B cell (primary cell): ENCODE data around the gene NDUFB7. TPM values are rescaled to one million over a fixed set of nuclear protein-coding genes. Genes with fewer than 3 reads are reported as not detected.
"Not testable (repeated sequence)": the region's sequence is repeated elsewhere in the genome, so short reads cannot be mapped to it uniquely, and the experiment has no call there.

Experiments
- ATAC-seq: fragments of 200-7000 bp; cut with Tn5 transposase; one replicate; pipeline ENCODE4 v1.10.0; 2021; ENCODE audit warnings: low read depth, mild to moderate bottlenecking, moderate number of reproducible peaks, moderate library complexity
- CTCF ChIA-PET: fragments of 350-600 bp; sonication (Branson Sonifier 250); formaldehyde crosslinking; loops from one replicate; lab custom pipeline; 2021; ENCODE audit warnings: antibody characterized with exemption, inconsistent platforms; lab: Charles Lee
- POLR2A ChIA-PET: fragments of 350-600 bp; sonication (Branson Sonifier 250); formaldehyde crosslinking; loops from one replicate; lab custom pipeline; 2021; ENCODE audit warnings: antibody characterized with exemption; lab: Charles Lee
- DNase-seq: peaks from one replicate; pipeline ENCODE4 v3.0.0; 2013
- H2AFZ ChIP-seq: 2 replicates; pipeline ENCODE4 v1.6.1; 2012; ENCODE audit warnings: mild to moderate bottlenecking, low read depth, low read length; ENCODE audit not compliant: insufficient read depth, poor library complexity, severe bottlenecking
- H3K27ac ChIP-seq, 2 donors: 1 replicate in 1 of 2; 2 replicates in 1 of 2; pipeline ENCODE4 v1.5.1; 2012 to 2013; ENCODE audit warnings: low read length in 2 of 2, mild to moderate bottlenecking in 2 of 2, moderate library complexity in 1 of 2
- H3K27me3 ChIP-seq, 4 experiments: fragments of 200-600 bp in 1 of 4; sonication (generic) in 1 of 4; replicated peaks in 1 of 4; 1 replicate in 2 of 4; 2 replicates in 2 of 4; pipeline versions ENCODE4 v1.6.1 to v1.7.0; 2013 to 2016; ENCODE audit warnings: low read length in 3 of 4, mild to moderate bottlenecking in 2 of 4, mixed read lengths in 1 of 4, moderate library complexity in 1 of 4; ENCODE audit not compliant: insufficient read depth in 4 of 4, control insufficient read depth in 3 of 4; ENCODE audit errors: control extremely low read depth in 1 of 4
- H3K36me3 ChIP-seq, 2 experiments: replicated peaks in 1 of 2; 1 replicate in 1 of 2; 2 replicates in 1 of 2; pipeline versions ENCODE4 v1.6.1 to v1.7.1; 2013; ENCODE audit warnings: low read length in 1 of 2; ENCODE audit not compliant: insufficient read depth in 2 of 2, control insufficient read depth in 1 of 2; ENCODE audit errors: control extremely low read depth in 1 of 2, extremely low read depth in 1 of 2
- H3K4me1 ChIP-seq, 2 donors: fragments of 200-600 bp in 1 of 2; sonication (generic) in 1 of 2; 1 replicate in 1 of 2; 2 replicates in 1 of 2; pipeline versions ENCODE4 v1.5.1 to v1.6.1; 2013 to 2017; ENCODE audit warnings: low read length in 2 of 2; ENCODE audit not compliant: control insufficient read depth in 2 of 2, insufficient read depth in 2 of 2
- H3K4me2 ChIP-seq: replicated peaks from 2 replicates; pipeline ENCODE3; 2012; ENCODE audit warnings: mild to moderate bottlenecking, low read depth, low read length; ENCODE audit not compliant: poor library complexity, severe bottlenecking
- H3K4me3 ChIP-seq, 5 experiments: fragments of 200-600 bp in 1 of 5; sonication (generic) in 1 of 5; 1 replicate in 3 of 5; 2 replicates in 2 of 5; pipeline versions ENCODE4 v1.5.1 to v1.7.0; 2011 to 2016; ENCODE audit warnings: low read length in 4 of 5, mild to moderate bottlenecking in 4 of 5, low read depth in 2 of 5, control low read depth in 1 of 5, moderate library complexity in 1 of 5; ENCODE audit not compliant: insufficient read depth in 1 of 5; ENCODE audit errors: control extremely low read depth in 1 of 5, extremely low read depth in 1 of 5
- H3K79me2 ChIP-seq: fragments of 200-600 bp; sonication (generic); one replicate; pipeline ENCODE4 v1.6.0; 2016; ENCODE audit warnings: low read length; ENCODE audit not compliant: control insufficient read depth, insufficient read depth
- H3K9ac ChIP-seq: fragments of 200-600 bp; sonication (generic); 2 replicates; pipeline ENCODE4 v1.6.1; 2017; ENCODE audit warnings: mild to moderate bottlenecking, low read length, moderate library complexity
- H3K9me3 ChIP-seq, 3 donors: one replicate each; pipeline versions ENCODE4 v1.6.1 to v1.7.1; 2013; ENCODE audit warnings: low read length in 2 of 3; ENCODE audit not compliant: control insufficient read depth in 2 of 3, insufficient read depth in 1 of 3; ENCODE audit errors: control extremely low read depth in 1 of 3
- H4K20me1 ChIP-seq: 2 replicates; pipeline ENCODE4 v1.6.0; 2012; ENCODE audit warnings: mild to moderate bottlenecking, low read length; ENCODE audit not compliant: insufficient read depth, control insufficient read depth, poor library complexity, severe bottlenecking
- H3K27ac Mint-ChIP-seq: one replicate; pipeline ENCODE4 v1.8.0; 2021; ENCODE audit warnings: mixed read lengths
- H3K27me3 Mint-ChIP-seq: one replicate; pipeline ENCODE4 v1.8.0; 2021; ENCODE audit warnings: mixed read lengths
- H3K4me1 Mint-ChIP-seq: one replicate; pipeline ENCODE4 v1.8.0; 2021; ENCODE audit warnings: mixed read lengths
- H3K4me3 Mint-ChIP-seq: one replicate; pipeline ENCODE4 v1.8.0; 2021; ENCODE audit warnings: mixed read lengths
- H3K9me3 Mint-ChIP-seq: one replicate; pipeline ENCODE4 v1.8.0; 2022; ENCODE audit warnings: mixed read lengths; ENCODE audit not compliant: insufficient read depth
- EZH2 ChIP-seq: IDR thresholded peaks from 2 replicates; pipeline ENCODE4 v1.6.1; 2012; ENCODE audit warnings: borderline replicate concordance, low read depth, mild to moderate bottlenecking, moderate library complexity, low read length; ENCODE audit not compliant: insufficient read depth, poor library complexity, severe bottlenecking
- WGBS: methylation state at CpG from one replicate; pipeline ENCODE4 v1.1.5; 2013; ENCODE audit warnings: missing lambda C conversion rate; ENCODE audit not compliant: insufficient coverage; 5-methylcytosine and 5-hydroxymethylcytosine counted together
- intact Hi-C: fragments of 100-400 bp; cut with micrococcal nuclease; formaldehyde crosslinking; loops from one replicate; pipeline ENCODE4 v1.10.0; 2022
- polyA plus RNA-seq: library from polyadenylated mRNA; depleted of rRNA; stranded (reverse); fragments of >200 nt; gene quantifications from 2 replicates; pipeline ENCODE4 v1.2.3, GENCODE V29; 2012
- total RNA-seq, 2 donors: library from RNA; stranded (reverse); fragments of 120-200 nt in 1 of 2; gene quantifications; 1 replicate in 1 of 2; 2 replicates in 1 of 2; pipeline versions ENCODE4 v1.2.3 to v1.2.4, GENCODE V29; 2013 to 2022
- TF ChIP-seq, protein P1 (sequence below): fragments of 200-600 bp; IDR thresholded peaks from one replicate; pipeline ENCODE4 v1.8.0; 2022; ENCODE audit warnings: antibody characterized with exemption, mild to moderate bottlenecking

NDUFB7 gene
- total and polyA plus RNA-seq, 2 donors (not counting 1 experiment from before 2014, with no cell fraction given): 71.5 to 168 TPM

DNA sequence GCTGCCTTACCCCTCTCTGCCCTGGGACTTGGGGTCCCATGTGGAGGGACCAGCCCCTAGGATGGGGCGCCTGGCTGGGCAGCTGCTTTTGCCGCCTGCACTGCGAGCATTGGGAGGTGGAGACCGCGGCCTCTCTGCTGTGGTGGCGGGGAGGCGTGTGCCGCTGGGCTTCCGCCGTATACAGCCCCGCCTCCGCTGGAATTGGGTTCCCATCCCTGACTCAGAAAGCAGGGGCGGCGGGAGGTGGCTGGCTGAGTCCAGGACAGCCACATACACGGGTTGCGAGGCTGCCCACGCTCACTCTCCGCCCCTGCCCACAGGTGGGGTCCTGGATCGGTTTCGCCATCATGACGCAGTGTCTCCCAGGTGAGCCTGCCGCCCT lies 6.6 kb downstream of the NDUFB7 start:
- no peak overlapping the region for H3K9ac ChIP-seq
- H4K20me1 ChIP-seq: peaks cover 65% of the 10 kb centered on the region
- no peaks in the 10 kb centered on the region for H3K9me3 Mint-ChIP-seq
- H3K27me3 Mint-ChIP-seq: no peaks in the 10 kb centered on the region
- ATAC-seq (no peak), DNase-seq (no peak)
- H3K27me3 ChIP-seq: no peaks in the 10 kb centered on the region
- peaks cover 27% of the 10 kb centered on the region for H3K4me1 Mint-ChIP-seq
- H3K4me3 ChIP-seq: no peak overlapping the region
- POLR2A ChIA-PET: no interaction called here
- H3K27ac ChIP-seq: no peak overlapping the region
- CTCF ChIA-PET: no interaction called here
- no peaks in the 10 kb centered on the region for H3K9me3 ChIP-seq
- H2AFZ ChIP-seq: no peak overlapping the region
- H3K27ac Mint-ChIP-seq: no peak overlapping the region
- no peak overlapping the region for H3K4me2 ChIP-seq
- no peak overlapping the region for H3K4me3 Mint-ChIP-seq
- H3K4me1 ChIP-seq: peaks cover 0 to 2% of the 10 kb centered on the region in 2 donors
- intact Hi-C loops: no loop called here
- peaks cover 0 to 37% of the 10 kb centered on the region in 2 experiments for H3K36me3 ChIP-seq
- H3K79me2 ChIP-seq: peaks cover 42% of the 10 kb centered on the region
- 97% methylated on average over 22 of the region's 22 CpGs for WGBS
- TF ChIP-seq, protein P1, sequence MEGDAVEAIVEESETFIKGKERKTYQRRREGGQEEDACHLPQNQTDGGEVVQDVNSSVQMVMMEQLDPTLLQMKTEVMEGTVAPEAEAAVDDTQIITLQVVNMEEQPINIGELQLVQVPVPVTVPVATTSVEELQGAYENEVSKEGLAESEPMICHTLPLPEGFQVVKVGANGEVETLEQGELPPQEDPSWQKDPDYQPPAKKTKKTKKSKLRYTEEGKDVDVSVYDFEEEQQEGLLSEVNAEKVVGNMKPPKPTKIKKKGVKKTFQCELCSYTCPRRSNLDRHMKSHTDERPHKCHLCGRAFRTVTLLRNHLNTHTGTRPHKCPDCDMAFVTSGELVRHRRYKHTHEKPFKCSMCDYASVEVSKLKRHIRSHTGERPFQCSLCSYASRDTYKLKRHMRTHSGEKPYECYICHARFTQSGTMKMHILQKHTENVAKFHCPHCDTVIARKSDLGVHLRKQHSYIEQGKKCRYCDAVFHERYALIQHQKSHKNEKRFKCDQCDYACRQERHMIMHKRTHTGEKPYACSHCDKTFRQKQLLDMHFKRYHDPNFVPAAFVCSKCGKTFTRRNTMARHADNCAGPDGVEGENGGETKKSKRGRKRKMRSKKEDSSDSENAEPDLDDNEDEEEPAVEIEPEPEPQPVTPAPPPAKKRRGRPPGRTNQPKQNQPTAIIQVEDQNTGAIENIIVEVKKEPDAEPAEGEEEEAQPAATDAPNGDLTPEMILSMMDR: no peak
- no peak for TF ChIP-seq EZH2

DNA sequence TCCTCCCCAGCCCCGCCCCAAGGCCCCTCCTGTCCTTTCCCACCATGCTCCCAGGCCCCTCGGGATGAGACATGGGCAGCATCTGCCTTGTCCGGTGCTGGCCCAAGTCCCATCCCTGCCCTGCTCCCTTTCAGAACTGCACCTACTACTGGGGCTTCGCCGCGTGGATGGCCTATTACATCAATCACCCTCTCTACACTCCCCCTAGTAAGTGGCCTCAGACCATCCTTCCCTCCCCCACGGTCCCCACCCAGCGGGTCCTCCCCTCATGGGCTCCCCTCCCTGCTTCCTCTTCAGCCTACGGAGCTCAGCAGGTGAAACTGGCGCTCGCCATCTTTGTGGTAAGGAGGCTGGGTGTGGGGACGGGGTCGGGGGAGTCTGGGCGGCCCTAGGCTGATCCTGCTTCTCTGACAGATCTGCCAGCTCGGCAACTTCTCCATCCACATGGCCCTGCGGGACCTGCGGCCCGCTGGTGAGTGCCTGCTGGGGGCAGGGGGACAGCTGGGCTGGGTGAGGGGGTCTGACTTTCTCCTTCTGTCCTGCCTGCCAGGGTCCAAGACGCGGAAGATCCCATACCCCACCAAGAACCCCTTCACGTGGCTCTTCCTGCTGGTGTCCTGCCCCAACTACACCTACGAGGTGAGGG lies 7.1 kb downstream of the NDUFB7 start:
- H3K36me3 ChIP-seq: peaks cover 0 to 37% of the 10 kb centered on the region in 2 experiments
- H3K9me3 ChIP-seq, H3K27ac Mint-ChIP-seq, H3K27me3 Mint-ChIP-seq, DNase-seq, CTCF ChIA-PET, H3K9me3 Mint-ChIP-seq, H3K4me3 ChIP-seq, H3K9ac ChIP-seq, H3K27me3 ChIP-seq, ATAC-seq, H3K27ac ChIP-seq, H3K4me1 ChIP-seq, H3K4me2 ChIP-seq, intact Hi-C loops, H2AFZ ChIP-seq, H3K4me3 Mint-ChIP-seq, POLR2A ChIA-PET: not testable (repeated sequence)
- H3K4me1 Mint-ChIP-seq: peaks cover 28% of the 10 kb centered on the region
- peaks cover 45% of the 10 kb centered on the region for H3K79me2 ChIP-seq
- 77% methylated on average over 13 of the region's 22 CpGs for WGBS
- peaks cover 71% of the 10 kb centered on the region for H4K20me1 ChIP-seq
